ENCODE measurements around the gene SZT2.

Gene SZT2

GRCh38 chr1:43423672-43424550, 34.2 kb downstream of the SZT2 start:
- no peak for DNase-seq (ENCODE audit: low read depth)

- no peak for DNase-seq (ENCODE audit: low read depth)
Measured at GRCh38 chr1:43425045-43425444, 35.3 kb downstream of the SZT2 start.

- no peak for DNase-seq (ENCODE audit: low read depth)
Measured at GRCh38 chr1:43426221-43426620, 36.5 kb downstream of the SZT2 start.

- no peak for DNase-seq (ENCODE audit: low read depth)
Measured at GRCh38 chr1:43427524-43427923, 37.8 kb downstream of the SZT2 start.

GRCh38 chr1:43427941-43428340, 38.2 kb downstream of the SZT2 start:
- DNase-seq (ENCODE audit: low read depth): no peak

- DNase-seq (ENCODE audit: low read depth): no peak
Measured at GRCh38 chr1:43430831-43431230, 41.1 kb downstream of the SZT2 start.

- DNase-seq (ENCODE audit: low read depth): no peak
Measured at GRCh38 chr1:43431676-43432075, 42.0 kb downstream of the SZT2 start.

GRCh38 chr1:43432171-43432860, 42.6 kb downstream of the SZT2 start:
- DNase-seq (ENCODE audit: low read depth): no peak

- no peak for DNase-seq (ENCODE audit: low read depth)
Measured at GRCh38 chr1:43432907-43433306, 43.2 kb downstream of the SZT2 start.

GRCh38 chr1:43434256-43434655, 44.6 kb downstream of the SZT2 start:
- DNase-seq (ENCODE audit: low read depth): no peak

GRCh38 chr1:43435146-43436145, 45.7 kb downstream of the SZT2 start:
- no peak for DNase-seq (ENCODE audit: low read depth)

- no peak for DNase-seq (ENCODE audit: low read depth)
Measured at GRCh38 chr1:43436371-43436770, 46.7 kb downstream of the SZT2 start.

- no peak for DNase-seq (ENCODE audit: low read depth)
Measured at GRCh38 chr1:43437031-43437973, 47.6 kb downstream of the SZT2 start.

- DNase-seq (ENCODE audit: low read depth): no peak
Measured at GRCh38 chr1:43438006-43438405, 48.3 kb downstream of the SZT2 start.

- DNase-seq (ENCODE audit: low read depth): no peak
Measured at GRCh38 chr1:43438576-43438952, 48.9 kb downstream of the SZT2 start.

GRCh38 chr1:43438953-43439581, 49.4 kb downstream of the SZT2 start:
- no peak for DNase-seq (ENCODE audit: low read depth)

- no peak for DNase-seq (ENCODE audit: low read depth)
Measured at GRCh38 chr1:43439781-43440180, 50.1 kb downstream of the SZT2 start.

GRCh38 chr1:43440358-43440757, 50.7 kb downstream of the SZT2 start:
- DNase-seq (ENCODE audit: low read depth): no peak

GRCh38 chr1:43441166-43441893, 51.6 kb downstream of the SZT2 start:
- no peak for DNase-seq (ENCODE audit: low read depth)
